Fibroblast of lung (primary cell): ENCODE data around the gene HAUS3. TPM values are rescaled to one million over a fixed set of nuclear protein-coding genes. Genes with fewer than 3 reads are reported as not detected.

Experiments
- DNase-seq, 2 donors: peaks; one replicate each; pipeline versions ENCODE4 v3.0.0 to v3.0.0-alpha.2; 2010; ENCODE audit warnings: low read depth in 2 of 2
- H2AFZ ChIP-seq: 2 replicates; pipeline ENCODE4 v1.5.1; 2012; ENCODE audit warnings: low read length, control low read depth, inconsistent platforms
- H3K27ac ChIP-seq: 2 replicates; pipeline ENCODE4 v1.5.1; 2011; ENCODE audit warnings: low read length, control low read depth; ENCODE audit not compliant: insufficient read depth
- H3K27me3 ChIP-seq: 2 replicates; pipeline ENCODE4 v1.5.1; 2011; ENCODE audit warnings: mild to moderate bottlenecking, low read length; ENCODE audit not compliant: control insufficient read depth, insufficient read depth
- H3K36me3 ChIP-seq: 2 replicates; pipeline ENCODE4 v1.5.1; 2011; ENCODE audit warnings: low read length; ENCODE audit not compliant: control insufficient read depth, insufficient read depth
- H3K4me1 ChIP-seq: 2 replicates; pipeline ENCODE4 v1.5.1; 2011; ENCODE audit warnings: low read length; ENCODE audit not compliant: control insufficient read depth, insufficient read depth; ENCODE audit errors: extremely low read depth
- H3K4me2 ChIP-seq: 2 replicates; pipeline ENCODE4 v1.5.1; 2011; ENCODE audit warnings: low read length, control low read depth; ENCODE audit not compliant: insufficient read depth; ENCODE audit errors: extremely low read depth
- H3K4me3 ChIP-seq, 4 experiments: fragments of 200-600 bp in 1 of 4; sonication (generic) in 1 of 4; replicated peaks in 1 of 4; 2 replicates each; pipeline ENCODE4 v1.5.1; 2011 to 2016; ENCODE audit warnings: low read length in 4 of 4, low read depth in 3 of 4, mild to moderate bottlenecking in 3 of 4, control low read depth in 2 of 4, inconsistent platforms in 1 of 4, mixed read lengths in 1 of 4; ENCODE audit not compliant: insufficient read depth in 1 of 4; ENCODE audit errors: control extremely low read depth in 1 of 4
- H3K79me2 ChIP-seq: 2 replicates; pipeline ENCODE4 v1.5.1; 2012; ENCODE audit warnings: mild to moderate bottlenecking, low read length, inconsistent platforms; ENCODE audit not compliant: control insufficient read depth, insufficient read depth
- H3K9ac ChIP-seq: 2 replicates; pipeline ENCODE4 v1.5.1; 2011; ENCODE audit warnings: mild to moderate bottlenecking, low read length, control low read depth; ENCODE audit not compliant: insufficient read depth
- H3K9me3 ChIP-seq: 2 replicates; pipeline ENCODE4 v1.5.1; 2012; ENCODE audit warnings: low read depth, low read length; ENCODE audit not compliant: control insufficient read depth, insufficient read depth
- H4K20me1 ChIP-seq: 2 replicates; pipeline ENCODE4 v1.5.1; 2011; ENCODE audit warnings: low read length; ENCODE audit not compliant: control insufficient read depth, insufficient read depth; ENCODE audit errors: extremely low read depth
- CTCF ChIP-seq, 2 donors: IDR thresholded peaks in 1 of 2; conservative IDR thresholded peaks in 1 of 2; 1 replicate in 1 of 2; 2 replicates in 1 of 2; pipeline ENCODE4 v1.5.1; 2011 to 2012; ENCODE audit warnings: low read length in 2 of 2, control low read depth in 1 of 2, inconsistent platforms in 1 of 2, low read depth in 1 of 2, mild to moderate bottlenecking in 1 of 2
- EZH2 ChIP-seq: IDR thresholded peaks from 2 replicates; pipeline ENCODE4 v1.5.1; 2012; ENCODE audit warnings: low read length, control low read depth, mild to moderate bottlenecking; ENCODE audit errors: missing control alignments
- polyA plus RNA-seq, 2 donors: library from polyadenylated mRNA; depleted of rRNA in 1 of 2; stranded (reverse) in 1 of 2; unstranded in 1 of 2; fragments of >200 nt; gene quantifications; 2 replicates each; pipeline ENCODE4 v1.2.1, GENCODE V29; 2011 to 2012; ENCODE audit warnings: missing spikeins in 1 of 2
- total RNA-seq: library from RNA; depleted of rRNA; stranded (reverse); fragments of >200 nt; gene quantifications from 2 replicates; pipeline ENCODE4 v1.2.1, GENCODE V29; 2014

Gene HAUS3
- total and polyA plus RNA-seq, 2 donors (not counting 1 experiment from before 2014, with no cell fraction given): 5.3 TPM

DNA sequence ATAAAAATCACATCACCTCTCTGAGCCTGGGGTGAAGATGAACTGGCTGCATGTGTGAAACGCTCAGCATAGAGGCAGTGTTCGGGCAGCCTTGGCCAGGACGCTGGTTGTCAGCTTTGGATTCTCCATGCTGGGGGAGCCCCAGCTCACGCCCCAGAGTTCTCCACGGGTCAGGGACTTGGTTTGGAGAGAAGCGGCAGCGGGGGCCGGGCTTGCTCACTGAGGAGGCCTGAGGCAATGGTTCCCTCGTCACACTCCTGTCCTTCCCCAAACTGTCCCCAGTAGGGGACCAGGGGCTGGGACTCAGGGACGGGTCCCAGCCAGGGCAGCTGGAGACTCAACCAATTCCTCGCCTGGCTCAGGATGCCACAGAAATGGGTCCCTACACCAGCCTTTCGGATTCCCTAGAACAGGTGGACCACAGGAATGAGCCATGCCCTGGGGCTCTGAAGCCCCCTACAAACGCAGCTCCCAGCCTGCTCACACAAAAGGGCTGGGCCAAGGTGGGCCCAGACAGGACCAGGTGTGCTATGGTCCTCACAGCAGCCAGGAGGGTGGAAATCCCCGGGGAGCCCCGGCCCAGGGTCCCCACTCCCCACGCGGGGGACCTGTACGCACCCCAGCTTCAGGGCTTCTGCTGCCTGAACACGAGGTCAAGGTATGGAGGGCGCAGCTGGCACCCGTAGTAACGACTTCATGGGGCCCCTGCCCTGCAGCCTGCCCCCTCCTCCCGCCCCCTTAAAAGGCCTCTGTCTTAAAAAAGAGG is 18.6 kb upstream of the HAUS3 start:
- H3K9ac ChIP-seq: peak overlapping the region; percentile 80
- no peaks in the 10 kb centered on the region for H4K20me1 ChIP-seq
- peaks cover 5% of the 10 kb centered on the region for H3K36me3 ChIP-seq
- peak overlapping the region; percentile 74 for H3K4me2 ChIP-seq
- H2AFZ ChIP-seq: no peak overlapping the region
- H3K27me3 ChIP-seq: no peaks in the 10 kb centered on the region
- DNase-seq: no peak
- peaks cover 14% of the 10 kb centered on the region for H3K4me1 ChIP-seq
- H3K27ac ChIP-seq: peak overlapping the region; percentile 71
- no peaks in the 10 kb centered on the region for H3K9me3 ChIP-seq
- peaks cover 12% of the 10 kb centered on the region for H3K79me2 ChIP-seq
- no peak for TF ChIP-seq EZH2
- peak overlapping the region; percentile 53 to 92 (median 84) for H3K4me3 ChIP-seq

- DNase-seq: no peak
- Histone ChIP-seq H3K36me3 (peaks cover 10% of the 10 kb centered on the region), H3K27ac (no peak overlapping the region), H3K4me2 (peak overlapping the region; percentile 74), H2AFZ (no peak overlapping the region), H4K20me1 (no peaks in the 10 kb centered on the region), H3K79me2 (peaks cover 12% of the 10 kb centered on the region), H3K9ac (no peak overlapping the region), H3K27me3 (no peaks in the 10 kb centered on the region), H3K9me3 (no peaks in the 10 kb centered on the region), H3K4me1 (peaks cover 14% of the 10 kb centered on the region), H3K4me3 (peak overlapping the region; percentile 53 to 92 (median 84))
- no peak for TF ChIP-seq EZH2
- TF ChIP-seq CTCF (conservative IDR thresholded peaks at IDR 0.05 in 1 of 2, IDR thresholded peaks at IDR 0.05 in 1 of 2; ENCODE audit: low read depth in 1 of 2, low read length in 2 of 2): no peak
Observed at GRCh38 chr4:2259541-2260343, 17.8 kb upstream of the HAUS3 start.

- Histone ChIP-seq H2AFZ (no peak overlapping the region), H4K20me1 (no peaks in the 10 kb centered on the region), H3K27ac (no peak overlapping the region), H3K27me3 (no peaks in the 10 kb centered on the region), H3K4me3 (peak overlapping the region in 1 of 4 experiments; percentile 92), H3K79me2 (peaks cover 12% of the 10 kb centered on the region), H3K36me3 (peaks cover 12% of the 10 kb centered on the region), H3K9ac (no peak overlapping the region), H3K9me3 (no peaks in the 10 kb centered on the region), H3K4me1 (peaks cover 14% of the 10 kb centered on the region), H3K4me2 (peak overlapping the region; percentile 32)
- DNase-seq: no peak
- TF ChIP-seq CTCF (conservative IDR thresholded peaks at IDR 0.05 in 1 of 2, IDR thresholded peaks at IDR 0.05 in 1 of 2; ENCODE audit: low read depth in 1 of 2, low read length in 2 of 2): no peak
- no peak for TF ChIP-seq EZH2
Observed at GRCh38 chr4:2259036-2259540, 17.2 kb upstream of the HAUS3 start.
